Fibroblast of peridontal ligament (primary cell): ENCODE data around the gene CDH9.
"Not testable (repeated sequence)": the region's sequence is repeated elsewhere in the genome, so short reads cannot be mapped to it uniquely, and the experiment has no call there.

Experiments
- DNase-seq: peaks from one replicate; pipeline ENCODE4 v3.0.0-alpha.2; 2010; ENCODE audit errors: extremely low read depth

The CDH9 gene

DNA sequence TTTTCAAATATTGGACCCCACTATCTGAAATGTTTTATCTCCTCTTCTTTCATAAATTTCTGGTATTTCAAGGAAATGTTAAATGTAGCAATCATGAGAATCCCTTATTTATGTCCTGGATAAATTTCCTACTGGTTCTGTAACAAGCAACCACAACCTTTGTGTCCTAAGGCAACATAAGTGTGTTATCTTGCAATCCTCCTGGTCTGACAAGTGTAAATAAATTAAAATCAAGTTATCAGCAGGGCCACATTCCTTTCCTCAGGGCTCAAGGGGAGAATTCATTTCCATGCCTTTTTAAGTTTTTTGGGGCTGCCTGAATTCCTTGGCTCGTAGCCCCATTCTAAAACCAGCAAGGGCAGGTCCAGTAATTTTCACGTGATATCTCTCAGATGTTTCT is 83.2 kb downstream of the CDH9 start:
- DNase-seq = no peak

DNA sequence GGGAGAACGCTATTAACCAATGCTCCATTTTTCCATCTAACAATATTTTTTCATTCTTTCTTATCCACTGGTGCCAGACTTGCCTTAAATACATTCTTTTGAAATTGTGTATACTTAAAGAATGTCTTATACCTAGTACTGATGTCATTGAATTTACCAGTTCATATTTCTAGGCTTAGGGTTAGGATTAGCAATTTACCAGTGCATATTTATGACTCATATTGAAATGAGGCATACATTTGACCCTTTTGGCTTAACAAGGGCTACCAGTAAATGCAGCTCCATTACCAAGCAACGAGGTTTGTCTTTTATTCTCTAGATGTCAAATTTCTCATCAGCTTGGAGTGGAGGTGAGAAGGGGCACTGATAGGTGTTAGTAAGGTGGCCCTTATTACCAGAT is 89.5 kb downstream of the CDH9 start:
- no peak for DNase-seq

DNA sequence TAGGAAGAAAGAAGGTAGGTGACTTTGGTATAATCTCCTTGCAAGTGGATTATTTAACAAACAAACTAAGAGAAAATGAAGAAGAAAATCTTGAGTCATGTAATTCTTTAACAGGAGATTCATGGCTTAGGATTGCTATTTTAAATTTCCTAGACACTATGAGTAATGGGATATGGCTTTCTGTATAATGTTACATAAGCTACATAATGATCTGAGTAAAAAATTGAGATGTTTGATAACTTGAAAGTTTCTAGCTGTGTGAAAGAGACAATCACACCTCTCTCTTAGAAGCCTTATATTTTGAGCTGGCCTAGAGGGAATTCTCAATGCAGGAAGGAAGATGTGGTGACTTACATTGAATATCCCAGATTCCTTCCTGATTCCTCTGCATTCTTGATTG is 92.5 kb downstream of the CDH9 start:
- DNase-seq = peak; percentile 0

DNA sequence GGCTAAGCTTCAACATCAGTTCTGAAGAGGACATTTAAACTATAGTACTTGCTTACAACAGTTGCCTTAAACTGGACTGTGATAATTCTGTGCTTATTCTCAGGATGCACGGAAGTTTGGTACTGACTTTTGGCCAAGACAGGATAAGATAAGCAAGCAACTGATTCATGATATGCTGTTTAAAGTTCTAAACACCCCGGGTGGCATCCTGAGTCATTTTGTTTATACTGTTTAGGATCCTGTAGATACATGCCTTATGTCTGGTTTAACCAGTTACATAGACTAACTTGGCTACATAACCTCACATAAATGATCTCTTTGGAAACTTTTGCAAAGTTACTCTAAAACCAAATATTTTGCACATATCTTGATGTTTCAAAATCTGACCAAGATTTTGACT is 95.9 kb downstream of the CDH9 start:
- no peak for DNase-seq

DNA sequence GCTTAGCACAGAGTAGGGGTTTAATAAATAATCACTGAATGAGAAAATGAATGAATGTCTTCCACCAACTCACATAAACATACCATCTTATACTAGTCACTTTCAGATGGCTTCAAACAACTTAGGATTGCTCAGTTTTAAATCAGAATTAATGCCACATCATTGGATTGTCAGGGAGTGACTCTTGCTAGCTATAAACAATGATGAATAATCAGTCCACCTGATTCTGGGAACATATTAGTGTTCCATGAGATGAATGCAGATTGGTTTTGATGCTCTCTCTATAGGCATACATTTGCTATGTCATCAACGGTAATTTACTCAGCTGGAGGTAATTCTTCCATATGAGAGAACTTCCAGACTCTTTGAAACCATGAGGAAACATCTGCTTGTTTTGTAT is 97.4 kb downstream of the CDH9 start:
- no peak for DNase-seq

DNA sequence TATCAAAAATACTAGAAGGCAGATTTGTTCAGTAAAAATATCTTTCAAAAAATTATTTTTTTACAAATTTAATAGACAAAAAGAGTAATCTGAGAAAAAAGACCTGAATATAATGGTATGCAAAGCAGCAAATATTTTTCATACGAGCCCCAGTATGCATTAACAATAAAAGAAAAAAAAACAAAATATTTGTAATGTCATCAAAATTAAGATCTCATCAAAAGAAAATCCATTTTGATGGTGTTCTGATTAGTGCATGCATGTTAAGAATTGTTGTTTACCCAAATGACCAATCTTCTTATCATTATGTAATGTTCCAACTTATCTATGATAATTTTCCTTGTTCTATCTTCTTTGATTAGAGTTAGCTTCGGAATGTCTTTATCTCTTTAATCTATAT is 106.1 kb downstream of the CDH9 start:
- DNase-seq = no peak

DNA sequence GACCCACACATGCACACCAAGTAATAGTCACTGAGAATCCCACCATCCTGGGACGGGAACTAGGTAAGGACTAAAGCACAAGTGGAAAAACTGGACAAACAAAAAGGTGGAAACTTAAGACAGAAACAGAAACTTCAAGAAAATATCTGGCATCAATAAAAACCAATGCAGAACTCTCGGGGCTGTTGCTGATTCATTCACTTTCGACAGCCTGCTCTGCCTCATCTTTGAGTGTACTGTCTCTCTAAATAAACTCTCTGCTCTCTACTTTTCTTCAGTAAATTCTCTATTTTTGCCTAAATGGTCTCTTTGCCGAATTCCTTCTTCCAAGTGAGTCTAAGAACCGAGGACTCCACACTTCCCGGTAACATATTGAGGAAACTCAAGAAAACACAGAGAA is 116.9 kb downstream of the CDH9 start:
- DNase-seq = no peak

DNA sequence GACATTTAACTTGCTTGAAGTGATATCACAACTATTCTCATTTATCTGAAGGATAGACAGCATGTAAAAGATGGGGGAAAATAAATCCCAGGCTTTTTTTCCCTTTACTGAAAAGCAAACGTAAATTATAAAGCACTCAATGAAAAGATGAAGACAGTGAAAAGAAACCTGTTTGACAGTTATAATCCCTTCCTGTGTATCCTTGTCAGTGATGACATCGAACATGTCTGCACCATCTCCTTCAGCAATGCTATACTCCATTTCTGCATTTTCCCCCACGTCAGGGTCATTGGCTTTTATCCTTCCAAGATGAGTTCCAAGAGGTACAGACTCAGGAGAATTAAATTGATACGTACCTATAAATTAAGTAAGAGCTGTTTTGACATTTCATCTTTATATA is 134.9 kb downstream of the CDH9 start:
- DNase-seq = no peak

DNA sequence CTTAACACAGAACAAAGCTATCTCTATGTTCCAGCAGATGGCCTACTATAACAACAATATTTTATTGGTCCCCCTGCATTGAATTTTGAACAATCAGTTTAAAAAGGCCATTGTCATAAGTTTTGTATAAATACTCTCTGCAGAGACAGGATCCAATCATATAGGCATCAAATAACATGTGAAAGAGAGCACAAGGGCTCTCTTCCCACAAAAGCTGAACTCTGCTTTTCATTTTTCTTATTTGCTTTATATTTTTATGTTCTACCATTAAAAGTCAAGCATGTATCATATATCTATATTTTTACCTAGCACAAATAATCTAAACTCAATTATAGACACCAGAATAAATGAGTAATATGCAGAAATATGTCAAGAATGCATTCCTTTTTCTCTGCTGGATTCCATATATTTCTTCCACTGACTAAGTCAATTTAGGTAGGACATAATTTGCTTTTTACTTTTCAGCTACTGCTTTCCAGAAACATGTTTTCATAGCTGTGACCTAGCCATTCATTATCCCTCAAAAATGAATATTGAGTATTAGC is 143.6 kb downstream of the CDH9 start:
- DNase-seq = no peak

DNA sequence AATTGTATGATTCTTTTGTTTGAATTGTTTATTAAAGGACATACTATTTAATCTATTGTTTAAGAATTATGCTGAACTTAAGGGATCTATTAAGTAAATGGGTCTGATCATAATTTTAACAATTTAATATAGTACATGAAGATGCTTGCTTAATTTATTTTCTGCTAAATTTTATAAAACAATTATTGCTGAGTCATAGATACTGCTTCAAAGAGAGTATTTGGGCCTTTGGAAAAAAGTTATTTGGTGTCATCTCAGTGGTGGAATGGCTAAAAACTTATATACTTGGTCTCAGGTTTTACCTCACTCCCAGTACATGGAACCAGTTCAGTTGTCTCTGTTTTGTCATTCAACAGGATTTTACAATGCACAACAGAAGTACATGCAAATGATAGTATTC is 145.3 kb downstream of the CDH9 start:
- DNase-seq = no peak

DNA sequence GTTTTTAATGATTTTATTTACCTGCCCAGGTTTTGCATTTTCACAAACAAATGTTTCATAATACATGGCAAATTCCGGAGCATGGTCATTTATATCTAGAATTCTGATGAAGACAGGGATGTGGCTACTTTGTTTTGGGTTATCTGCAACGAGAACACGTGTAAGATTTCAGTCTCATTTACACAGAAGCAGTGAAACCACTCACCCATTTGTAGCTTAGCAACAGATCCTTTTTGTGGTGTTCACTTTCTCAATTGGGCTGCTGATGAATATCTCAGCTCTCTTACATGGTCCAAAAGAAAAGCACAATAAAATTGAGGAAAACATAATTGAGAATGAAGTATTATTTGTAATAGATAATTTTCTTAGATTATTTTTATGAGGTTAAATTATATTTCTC is 148.6 kb downstream of the CDH9 start:
- no peak for DNase-seq

DNA sequence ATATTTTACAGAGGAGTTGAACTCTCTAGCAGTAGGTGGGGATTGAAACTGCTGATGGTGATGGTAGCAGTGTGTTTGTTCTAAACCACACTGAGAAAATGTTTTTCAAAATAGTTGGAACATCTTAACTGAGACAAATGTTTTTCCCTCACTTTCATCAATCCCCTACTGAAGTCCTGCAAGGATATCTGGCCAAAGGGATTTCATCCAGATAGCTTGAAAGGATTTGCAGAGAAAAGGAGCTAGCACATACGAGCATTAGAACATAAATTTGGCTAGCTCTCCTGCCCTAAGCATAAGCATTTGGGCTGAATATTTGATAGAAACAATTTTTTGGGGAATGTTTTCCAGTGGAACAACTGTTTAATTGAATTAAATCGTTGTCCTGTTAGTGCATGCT is 153.9 kb downstream of the CDH9 start:
- DNase-seq = no peak

DNA sequence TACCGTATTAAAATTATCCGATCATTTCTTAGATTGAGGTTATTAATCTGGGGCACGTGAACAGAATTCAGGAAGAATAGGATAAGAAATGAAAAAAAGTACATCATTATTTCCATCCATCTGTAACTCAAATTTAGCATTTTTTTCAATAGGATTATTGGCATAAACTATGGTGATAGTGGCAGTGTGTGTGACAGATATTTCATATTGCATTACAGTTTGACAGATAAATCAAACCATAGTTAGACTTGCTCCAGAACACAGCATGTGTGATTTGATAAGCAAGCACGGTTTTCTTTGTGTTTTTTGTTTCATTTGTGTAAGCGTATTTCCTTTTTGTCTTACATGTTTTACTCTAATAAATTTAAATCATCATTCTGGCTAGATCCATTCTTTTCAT is 155.0 kb downstream of the CDH9 start:
- no peak for DNase-seq

DNA sequence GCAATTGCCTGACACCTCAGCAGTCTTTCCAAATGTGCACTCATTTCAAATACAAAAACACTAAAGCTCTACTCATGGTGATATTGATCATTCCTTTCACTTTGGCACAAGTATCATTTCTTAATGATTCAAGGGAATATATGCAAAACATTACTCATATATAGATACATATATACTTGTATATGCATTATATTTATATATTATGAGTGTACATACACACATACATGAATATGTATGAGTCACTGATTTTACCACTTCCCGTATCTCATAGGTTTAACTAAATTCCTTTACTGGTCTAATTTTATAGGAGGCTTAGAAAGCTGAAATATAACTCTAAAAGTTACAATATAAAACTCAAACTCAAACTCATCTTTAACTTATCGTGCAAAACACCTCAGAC is 156.5 kb downstream of the CDH9 start:
- no peak for DNase-seq

DNA sequence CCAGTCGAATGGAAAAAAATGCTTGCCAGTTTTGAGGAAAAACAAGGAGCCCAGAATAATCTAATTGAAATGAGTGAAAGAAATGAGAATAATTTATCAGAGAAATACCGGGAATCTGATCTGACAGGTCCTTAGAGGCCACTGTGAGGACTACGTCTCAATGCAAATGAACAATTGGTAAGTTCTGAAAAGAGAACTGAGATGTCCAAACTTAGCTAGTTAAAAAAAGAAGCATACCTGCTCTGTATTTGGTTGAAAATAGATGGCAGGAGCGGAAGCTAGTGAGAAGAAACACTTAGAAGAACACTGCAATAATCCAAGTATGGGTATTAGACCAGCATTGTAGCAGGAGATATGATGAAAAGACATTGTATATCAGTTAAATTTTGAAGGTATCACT is 161.2 kb downstream of the CDH9 start:
- DNase-seq = no peak

DNA sequence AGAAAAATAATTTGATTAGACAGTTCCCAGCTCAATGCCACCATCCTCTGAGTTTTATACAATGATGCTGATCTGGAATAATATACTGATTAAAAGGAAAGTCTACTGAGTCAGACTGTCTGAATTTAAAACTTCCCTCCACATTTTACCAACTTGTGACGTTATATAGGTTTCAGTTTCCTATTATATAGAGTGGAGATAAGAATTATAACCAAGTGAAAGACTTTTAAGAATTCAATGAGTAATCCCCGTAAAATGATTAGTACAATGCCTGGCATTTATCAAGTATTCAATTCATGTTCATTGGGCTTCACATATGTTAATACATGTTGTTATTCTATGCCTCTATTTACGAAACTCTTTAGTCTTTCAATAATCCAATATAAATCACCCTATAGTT is 166.0 kb downstream of the CDH9 start:
- DNase-seq = no peak

DNA sequence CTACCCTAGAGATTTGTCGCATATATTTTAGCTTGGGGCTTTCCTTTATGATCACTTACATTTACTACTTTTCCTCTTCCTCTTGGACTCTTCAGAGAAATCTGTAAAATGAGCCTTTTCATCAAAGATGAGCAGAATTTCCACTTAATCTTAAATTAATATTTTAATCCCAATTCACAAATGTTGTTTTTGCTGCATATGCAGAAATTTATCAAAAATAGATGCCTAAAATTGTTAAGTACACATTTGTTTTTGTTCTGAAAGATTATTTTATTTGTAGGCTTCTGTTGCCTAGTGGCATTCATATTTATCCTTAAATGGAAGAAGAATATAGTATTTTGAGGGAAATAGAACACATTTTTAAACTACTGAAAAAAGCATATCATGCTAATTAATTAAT is 168.6 kb downstream of the CDH9 start:
- no peak for DNase-seq

DNA sequence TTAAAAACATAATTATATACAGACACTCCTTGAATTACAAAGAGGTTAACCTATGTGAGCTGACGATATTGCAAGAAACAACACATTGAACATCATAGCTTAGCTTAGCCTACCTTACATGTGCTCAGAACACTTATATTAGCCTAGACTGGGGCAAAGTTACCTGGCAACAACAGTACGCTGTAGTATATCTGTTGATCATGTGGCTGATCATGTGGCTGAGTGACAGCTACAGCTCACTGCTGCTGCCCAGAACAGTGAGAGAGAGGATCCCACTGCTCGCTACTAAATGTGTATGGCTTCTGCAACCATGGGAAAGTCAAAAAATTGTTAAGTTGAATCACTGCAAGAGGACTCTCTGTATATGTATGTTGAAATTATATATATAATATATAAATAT is 169.9 kb downstream of the CDH9 start:
- no peak for DNase-seq

DNA sequence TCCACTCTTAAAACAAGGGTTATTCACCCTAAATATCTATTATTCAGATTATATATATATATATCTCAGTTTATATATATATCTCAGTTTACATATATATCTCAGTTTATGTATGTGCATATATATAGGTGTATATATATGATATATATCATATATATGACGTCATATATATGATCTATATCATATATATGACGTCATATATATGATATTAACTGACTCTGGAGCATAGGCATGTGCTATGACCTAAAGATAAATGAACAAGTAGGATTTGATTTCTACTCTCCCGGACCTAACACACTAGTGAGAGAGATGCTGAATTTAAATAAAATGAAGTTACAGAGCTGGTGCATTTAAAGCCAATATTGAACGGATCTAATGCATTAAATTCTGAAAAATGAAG is 174.3 kb downstream of the CDH9 start:
- no peak for DNase-seq

DNA sequence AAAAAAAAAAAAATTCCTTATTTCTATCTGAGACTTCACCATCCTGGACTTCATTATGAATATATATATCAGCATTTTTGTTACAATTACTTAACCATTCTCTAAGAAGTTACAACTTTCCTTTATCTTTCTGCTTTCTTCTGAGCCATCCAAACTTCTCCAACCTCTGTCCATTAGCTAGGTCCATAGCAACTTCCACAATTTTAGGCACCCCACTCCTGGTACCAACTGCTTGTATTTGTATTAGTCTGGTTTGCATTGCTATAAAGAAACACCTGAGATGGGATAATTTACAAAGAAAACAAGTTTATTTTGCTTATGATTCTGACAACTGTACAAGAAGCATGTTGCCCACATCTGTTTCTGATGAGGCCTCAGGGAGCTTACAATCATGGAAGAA is 182.1 kb downstream of the CDH9 start:
- no peak for DNase-seq

DNA sequence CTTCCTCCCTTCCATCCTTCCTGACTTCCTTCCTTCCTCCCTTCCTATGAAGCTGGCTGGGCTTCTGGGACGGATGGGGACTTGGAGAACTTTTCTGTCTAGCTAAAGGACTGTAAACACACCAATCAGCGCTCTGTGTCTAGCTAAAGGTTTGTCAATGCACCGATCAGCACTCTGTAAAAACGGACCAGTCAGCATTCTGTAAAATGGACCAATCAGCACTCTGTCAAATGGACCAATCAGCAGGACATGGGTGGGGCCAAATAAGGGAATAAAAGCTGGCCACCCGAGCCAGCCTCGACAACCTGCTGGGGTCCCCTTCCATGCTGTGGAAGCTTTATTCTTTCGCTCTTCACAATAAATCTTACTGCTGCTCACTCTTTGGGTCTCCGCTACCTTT is 185.9 kb downstream of the CDH9 start:
- not testable (repeated sequence) for DNase-seq

DNA sequence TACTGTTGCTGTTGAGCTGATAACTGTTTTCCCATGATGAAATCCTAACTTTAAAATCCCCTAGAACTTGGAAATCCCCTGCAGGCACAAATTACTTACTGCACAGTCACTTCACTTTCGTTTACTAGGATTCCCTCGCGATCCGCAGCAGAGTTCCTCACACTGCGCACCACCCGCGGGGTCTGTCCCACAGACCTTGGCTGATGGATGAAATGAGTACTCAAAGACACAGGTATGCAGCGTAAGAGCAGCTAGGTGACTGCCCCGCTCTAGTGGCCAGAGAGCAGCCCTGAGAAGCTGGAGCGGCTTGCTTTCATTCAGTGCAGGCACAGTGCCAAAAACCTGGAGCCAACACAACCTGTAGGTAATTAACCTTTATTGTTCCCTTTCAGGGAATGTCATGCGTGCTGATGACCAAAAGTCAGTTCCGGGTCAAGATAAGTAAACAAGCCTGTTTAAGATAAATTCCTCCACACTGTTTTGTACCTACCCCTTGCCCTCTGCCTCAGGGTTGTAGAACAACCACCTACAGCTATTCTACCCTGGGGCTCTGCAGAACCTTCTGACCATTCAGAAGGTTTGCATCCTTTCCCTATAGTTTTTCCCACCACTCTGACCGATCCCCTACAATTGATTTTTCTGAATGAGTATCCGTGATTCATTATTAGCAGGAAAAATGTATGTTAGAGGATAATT is 191.2 kb downstream of the CDH9 start:
- DNase-seq = no peak

DNA sequence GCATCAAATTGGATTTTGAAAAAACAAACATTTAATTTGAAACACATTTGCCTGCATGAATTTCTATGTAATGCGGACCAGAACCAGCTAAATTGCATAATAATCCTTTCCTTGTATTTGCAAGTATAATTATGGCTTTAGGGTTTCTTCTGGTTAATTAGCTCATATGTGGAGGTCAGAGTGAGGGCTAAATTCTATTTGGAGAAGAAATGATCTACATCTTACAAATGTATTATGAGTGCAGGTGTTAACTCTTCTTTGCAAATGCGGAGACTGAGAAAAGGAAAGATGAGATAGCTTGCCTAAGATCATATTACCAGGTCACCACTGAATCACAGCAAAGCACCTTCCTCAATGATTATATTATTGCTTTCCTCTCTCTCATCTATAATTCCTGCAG is 194.7 kb downstream of the CDH9 start:
- DNase-seq = no peak

DNA sequence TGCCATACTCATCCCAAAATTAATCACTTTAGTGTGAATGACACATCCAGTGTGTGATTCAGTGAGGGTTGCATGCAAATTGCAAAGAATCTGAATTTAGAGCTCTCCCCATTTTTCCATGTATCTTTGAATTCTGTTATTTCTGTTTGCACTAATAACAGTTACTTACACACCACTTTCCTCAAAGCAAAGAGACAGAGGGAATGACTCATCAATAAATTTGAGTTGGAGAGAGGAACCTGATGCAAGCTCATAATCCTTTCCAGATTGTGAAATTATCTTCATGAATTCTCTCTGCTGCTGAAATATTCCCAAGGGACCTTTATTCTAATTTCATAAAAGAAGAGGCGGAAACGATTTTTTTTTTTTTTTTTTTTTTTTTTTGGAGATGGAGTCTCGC is 204.8 kb downstream of the CDH9 start:
- no peak for DNase-seq
